HG03025 (cell line): Measurements from ENCODE around the gene GNE.

ENCODE experiments used
- ATAC-seq: cut with Tn5 transposase; IDR thresholded peaks from one replicate; pipeline ENCODE4 v1.9.1; 2021; ENCODE audit warnings: mild to moderate bottlenecking, moderate library complexity; ENCODE audit not compliant: unreplicated experiment, low FRiP score

GNE gene

GRCh38 chr9:36174731-36175130 is 83.5 kb downstream of the GNE start:
- no peak for ATAC-seq

DNA sequence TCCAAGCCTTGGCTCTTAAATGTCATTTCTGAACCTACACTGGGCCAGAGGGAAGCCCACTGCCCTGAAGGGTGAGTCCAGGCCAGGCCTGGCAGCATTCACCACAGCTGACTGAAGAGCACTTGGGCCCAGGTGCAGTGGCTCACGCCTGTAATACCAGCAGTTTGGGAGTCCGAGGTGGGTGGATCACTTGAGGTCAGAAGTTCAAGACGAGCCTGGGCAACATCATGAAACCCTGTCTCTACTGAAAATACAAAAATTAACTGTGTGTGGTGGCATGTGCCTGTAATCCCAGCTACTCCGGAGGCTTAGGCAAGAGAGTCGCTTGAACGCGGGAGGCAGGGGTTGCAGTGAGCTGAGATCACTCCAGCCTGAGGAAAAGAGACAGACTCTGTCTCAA is 84.0 kb downstream of the GNE start:
- ATAC-seq = no peak

DNA sequence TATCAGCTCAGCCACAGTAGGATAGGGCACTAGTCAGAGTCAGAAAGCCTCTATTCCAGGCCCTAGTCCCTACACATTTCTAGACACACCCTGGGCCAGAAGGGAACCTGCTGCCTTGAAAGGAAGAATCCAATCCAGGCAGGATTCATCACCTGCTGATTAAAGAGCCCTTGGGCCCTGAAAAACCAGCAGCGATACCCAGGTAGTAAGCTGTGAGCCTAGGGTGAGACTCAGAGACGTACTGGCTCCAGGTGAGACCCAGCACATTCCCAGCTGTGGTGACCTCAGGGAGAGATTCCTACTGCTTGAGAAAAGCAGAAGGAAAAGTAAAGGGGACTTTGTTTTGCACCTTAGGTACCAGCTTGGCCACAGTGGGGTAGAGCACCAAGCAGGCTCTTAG is 84.4 kb downstream of the GNE start:
- ATAC-seq = no peak

DNA sequence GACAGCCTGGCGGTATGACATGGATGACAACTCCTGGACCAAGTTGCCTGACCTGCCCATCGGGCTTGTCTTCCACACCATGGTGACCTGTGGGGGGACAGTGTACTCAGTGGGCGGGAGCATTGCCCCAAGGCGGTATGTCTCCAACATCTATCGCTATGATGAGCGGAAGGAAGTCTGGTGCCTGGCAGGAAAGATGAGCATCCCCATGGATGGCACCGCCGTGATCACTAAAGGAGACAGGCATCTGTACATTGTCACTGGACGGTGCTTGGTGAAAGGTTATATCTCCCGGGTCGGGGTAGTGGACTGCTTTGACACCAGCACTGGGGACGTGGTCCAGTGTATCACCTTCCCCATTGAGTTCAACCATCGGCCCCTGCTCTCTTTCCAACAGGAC is 87.7 kb downstream of the GNE start:
- no peak for ATAC-seq

DNA sequence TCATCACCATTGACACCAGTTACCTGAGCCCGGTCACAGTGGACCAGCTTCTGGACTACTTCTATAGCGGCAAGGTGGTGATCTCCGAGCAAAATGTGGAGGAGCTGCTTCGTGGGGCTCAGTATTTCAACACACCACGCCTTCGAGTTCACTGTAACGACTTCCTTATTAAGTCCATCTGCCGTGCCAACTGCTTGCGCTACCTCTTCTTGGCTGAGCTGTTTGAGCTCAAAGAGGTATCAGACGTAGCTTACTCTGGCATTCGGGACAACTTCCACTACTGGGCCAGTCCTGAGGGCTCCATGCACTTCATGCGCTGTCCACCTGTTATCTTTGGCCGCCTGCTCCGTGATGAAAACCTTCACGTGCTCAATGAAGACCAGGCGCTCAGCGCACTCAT is 88.5 kb downstream of the GNE start:
- no peak for ATAC-seq

DNA sequence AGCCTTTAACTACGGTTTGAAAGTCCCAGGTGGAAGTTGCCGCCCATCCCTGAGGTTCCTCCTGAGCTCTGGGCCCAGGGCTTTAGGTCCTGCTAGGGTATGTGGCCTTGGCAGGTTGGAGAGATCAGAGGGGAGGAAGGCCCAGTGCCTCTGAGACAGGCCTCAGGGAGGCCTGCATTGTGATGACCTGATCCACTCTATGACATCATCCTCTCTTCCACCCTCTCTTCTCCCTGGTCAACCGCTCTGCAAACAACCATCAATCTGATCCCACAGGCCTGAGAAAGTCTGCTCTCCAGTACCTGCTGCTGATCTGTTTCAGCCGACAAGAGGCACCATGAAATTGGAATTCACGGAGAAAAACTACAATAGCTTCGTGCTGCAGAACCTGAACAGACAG is 89.1 kb downstream of the GNE start, which contains the start of gene CCIN:
CCIN (plus strand) TSS at position 223 of the 400 bp plus-strand sequence; CDS start at position 338, 115 bp downstream.
- ATAC-seq = no peak

GRCh38 chr9:36166168-36166927 is 91.9 kb downstream of the GNE start:
- no peak for ATAC-seq

GRCh38 chr9:36165826-36166167 is 92.5 kb downstream of the GNE start:
- no peak for ATAC-seq

- no peak for ATAC-seq
Observed at GRCh38 chr9:36164989-36165388, 93.3 kb downstream of the GNE start.
